ENCODE measurements around the gene EVI5L.
"Not testable (repeated sequence)": the region's sequence is repeated elsewhere in the genome, so short reads cannot be mapped to it uniquely, and the experiment has no call there.

Gene EVI5L

GRCh38 chr19:7815325-7815724 is 14.7 kb upstream of the EVI5L start:
- no peak for DNase-seq (ENCODE audit: low read depth)
- TF ChIP-seq CTCF (conservative IDR thresholded peaks at IDR 0.05; ENCODE audit: low read depth, low read length) = no peak
- no peak overlapping the region for H3K4me3 ChIP-seq (ENCODE audit: low read length)

- not testable (repeated sequence) for H3K4me3 ChIP-seq (ENCODE audit: low read length); DNase-seq (ENCODE audit: low read depth)
Measured at GRCh38 chr19:7816040-7816439, 14.0 kb upstream of the EVI5L start.

DNA sequence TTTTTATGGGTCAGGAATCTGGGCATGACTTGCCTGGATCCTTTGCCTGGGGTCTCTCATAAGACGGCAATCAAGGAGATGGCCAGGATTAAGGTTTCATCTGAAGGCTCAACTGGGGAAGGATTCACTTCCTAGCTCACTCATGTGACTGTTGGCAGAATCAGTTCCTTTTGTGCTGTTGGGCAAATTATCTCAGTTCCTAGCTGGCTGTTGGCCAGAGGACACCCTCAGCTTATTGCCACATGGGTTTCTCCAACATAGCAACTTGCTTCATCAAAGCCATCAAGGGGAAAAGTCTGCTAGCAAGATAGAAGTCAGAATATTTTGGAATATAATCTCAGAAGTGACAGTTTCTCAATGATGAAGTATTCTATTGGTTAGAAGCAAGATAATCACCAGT is 12.2 kb upstream of the EVI5L start:
- no peak for DNase-seq (ENCODE audit: low read depth)
- H3K4me3 ChIP-seq (ENCODE audit: low read length) = no peak overlapping the region
- TF ChIP-seq CTCF (conservative IDR thresholded peaks at IDR 0.05; ENCODE audit: low read depth, low read length) = no peak

GRCh38 chr19:7818806-7819205 is 11.2 kb upstream of the EVI5L start:
- H3K4me3 ChIP-seq (ENCODE audit: low read length) = no peak overlapping the region
- no peak for DNase-seq (ENCODE audit: low read depth)
- no peak for TF ChIP-seq CTCF (conservative IDR thresholded peaks at IDR 0.05; ENCODE audit: low read depth, low read length)

GRCh38 chr19:7819337-7819736 is 10.7 kb upstream of the EVI5L start:
- no peak for TF ChIP-seq CTCF (conservative IDR thresholded peaks at IDR 0.05; ENCODE audit: low read depth, low read length)
- no peak overlapping the region for H3K4me3 ChIP-seq (ENCODE audit: low read length)
- no peak for DNase-seq (ENCODE audit: low read depth)

- no peak for TF ChIP-seq CTCF (conservative IDR thresholded peaks at IDR 0.05; ENCODE audit: low read depth, low read length)
- no peak for DNase-seq (ENCODE audit: low read depth)
- no peak overlapping the region for H3K4me3 ChIP-seq (ENCODE audit: low read length)
Measured at GRCh38 chr19:7820588-7820987, 9.4 kb upstream of the EVI5L start.

- no peak overlapping the region for H3K4me3 ChIP-seq (ENCODE audit: low read length)
- DNase-seq (ENCODE audit: low read depth) = no peak
- no peak for TF ChIP-seq CTCF (conservative IDR thresholded peaks at IDR 0.05; ENCODE audit: low read depth, low read length)
Measured at GRCh38 chr19:7822910-7823515, 7.0 kb upstream of the EVI5L start.

All from retinal pigment epithelial cell (primary cell).